Muscle of leg (tissue), 11 donors: ENCODE data around the gene DDX54. TPM values are rescaled to one million over a fixed set of nuclear protein-coding genes. Genes with fewer than 3 reads are reported as not detected.

Experiments
- DNase-seq: peaks from one replicate; pipeline ENCODE4 v3.0.0; 2013
- H3K27ac ChIP-seq: one replicate; pipeline ENCODE4 v1.5.1; 2013; ENCODE audit warnings: mild to moderate bottlenecking, low read length, control low read depth
- H3K27me3 ChIP-seq: one replicate; pipeline ENCODE4 v1.6.1; 2013; ENCODE audit warnings: low read length; ENCODE audit not compliant: control insufficient read depth, insufficient read depth
- H3K36me3 ChIP-seq: one replicate; pipeline ENCODE4 v1.6.1; 2013; ENCODE audit warnings: low read length; ENCODE audit not compliant: control insufficient read depth, insufficient read depth
- H3K4me1 ChIP-seq: one replicate; pipeline ENCODE4 v1.6.1; 2013; ENCODE audit warnings: low read length; ENCODE audit not compliant: control insufficient read depth, insufficient read depth
- H3K4me3 ChIP-seq: one replicate; pipeline ENCODE4 v1.5.1; 2013; ENCODE audit warnings: low read length, control low read depth
- H3K9me3 ChIP-seq: replicated peaks from 2 replicates; pipeline ENCODE4 v1.6.1; 2013; ENCODE audit warnings: low read depth, low read length; ENCODE audit not compliant: control insufficient read depth
- WGBS: methylation state at CpG from one replicate; pipeline ENCODE4 v1.1.5; 2013; ENCODE audit warnings: missing lambda C conversion rate; ENCODE audit not compliant: insufficient coverage; 5-methylcytosine and 5-hydroxymethylcytosine counted together
- polyA plus RNA-seq, 8 donors: library from polyadenylated mRNA; unstranded; fragments of 120-200 nt; gene quantifications; one replicate each; pipeline versions ENCODE4 v1.2.1 to v1.2.3, GENCODE V29; 2013; ENCODE audit warnings: inconsistent platforms in 1 of 8, low replicate concordance in 1 of 8; ENCODE audit not compliant: insufficient read length in 8 of 8, insufficient read depth in 1 of 8
- total RNA-seq: library from RNA; stranded (reverse); fragments of 120-200 nt; gene quantifications from one replicate; pipeline ENCODE4 v1.2.4, GENCODE V29; 2013

The DDX54 gene
- total and polyA plus RNA-seq, 9 donors = 20.7 to 80.8 (median 72.7) TPM

GRCh38 chr12:113134521-113134951 lies 50.7 kb downstream of the DDX54 start:
- H3K27ac ChIP-seq = no peak overlapping the region
- peaks cover 4% of the 10 kb centered on the region for H3K4me1 ChIP-seq
- H3K27me3 ChIP-seq = peaks cover 31% of the 10 kb centered on the region
- H3K36me3 ChIP-seq = no peaks in the 10 kb centered on the region
- 36% methylated on average over 4 of the region's 6 CpGs for WGBS
- no peak for DNase-seq
- no peaks in the 10 kb centered on the region for H3K9me3 ChIP-seq
- no peak overlapping the region for H3K4me3 ChIP-seq

GRCh38 chr12:113134071-113134470 lies 51.2 kb downstream of the DDX54 start:
- Histone ChIP-seq H3K27ac (no peak overlapping the region), H3K9me3 (no peaks in the 10 kb centered on the region), H3K4me3 (no peak overlapping the region), H3K36me3 (no peaks in the 10 kb centered on the region), H3K4me1 (peaks cover 4% of the 10 kb centered on the region), H3K27me3 (peaks cover 31% of the 10 kb centered on the region)
- 43% methylated on average over 1 of the region's 2 CpGs for whole genome bisulfite sequencing
- no peak for DNase-seq

- no peaks in the 10 kb centered on the region for H3K36me3 ChIP-seq
- H3K27me3 ChIP-seq = peaks cover 31% of the 10 kb centered on the region
- peaks cover 4% of the 10 kb centered on the region for H3K4me1 ChIP-seq
- H3K4me3 ChIP-seq = no peak overlapping the region
- DNase-seq = no peak
- no peak overlapping the region for H3K27ac ChIP-seq
- H3K9me3 ChIP-seq = no peaks in the 10 kb centered on the region
- 80% methylated on average over 1 of the region's 3 CpGs for WGBS
Observed at GRCh38 chr12:113133666-113134065, 51.6 kb downstream of the DDX54 start.

- H3K27ac ChIP-seq = no peak overlapping the region
- peaks cover 31% of the 10 kb centered on the region for H3K27me3 ChIP-seq
- DNase-seq = no peak
- peaks cover 4% of the 10 kb centered on the region for H3K4me1 ChIP-seq
- WGBS = 45% methylated on average over 5 of the region's 6 CpGs
- no peaks in the 10 kb centered on the region for H3K36me3 ChIP-seq
- H3K4me3 ChIP-seq = no peak overlapping the region
- no peaks in the 10 kb centered on the region for H3K9me3 ChIP-seq
Observed at GRCh38 chr12:113133036-113133435, 52.2 kb downstream of the DDX54 start.

- H3K4me1 ChIP-seq = peaks cover 4% of the 10 kb centered on the region
- H3K36me3 ChIP-seq = no peaks in the 10 kb centered on the region
- WGBS = no CpG with 5 or more reads among the region's 1 CpG
- H3K9me3 ChIP-seq = no peaks in the 10 kb centered on the region
- no peak overlapping the region for H3K27ac ChIP-seq
- no peak overlapping the region for H3K4me3 ChIP-seq
- peaks cover 28% of the 10 kb centered on the region for H3K27me3 ChIP-seq
- no peak for DNase-seq
Observed at GRCh38 chr12:113131556-113131955, 53.7 kb downstream of the DDX54 start.

- peaks cover 19% of the 10 kb centered on the region for H3K27me3 ChIP-seq
- no peak overlapping the region for H3K4me3 ChIP-seq
- DNase-seq = no peak
- WGBS = 55% methylated on average over 11 of the region's 18 CpGs
- H3K36me3 ChIP-seq = no peaks in the 10 kb centered on the region
- peaks cover 4% of the 10 kb centered on the region for H3K4me1 ChIP-seq
- no peak overlapping the region for H3K27ac ChIP-seq
- no peaks in the 10 kb centered on the region for H3K9me3 ChIP-seq
Observed at GRCh38 chr12:113130457-113131135, 54.7 kb downstream of the DDX54 start.

- no peaks in the 10 kb centered on the region for H3K4me1 ChIP-seq
- no peaks in the 10 kb centered on the region for H3K36me3 ChIP-seq
- no peak overlapping the region for H3K4me3 ChIP-seq
- no peak for DNase-seq
- 66% methylated on average over 17 of the region's 17 CpGs for WGBS
- H3K27ac ChIP-seq = no peak overlapping the region
- H3K27me3 ChIP-seq = peaks cover 13% of the 10 kb centered on the region
- H3K9me3 ChIP-seq = no peaks in the 10 kb centered on the region
Observed at GRCh38 chr12:113129664-113130456, 55.4 kb downstream of the DDX54 start.

- H3K4me1 ChIP-seq = no peaks in the 10 kb centered on the region
- DNase-seq = no peak
- no peaks in the 10 kb centered on the region for H3K36me3 ChIP-seq
- H3K4me3 ChIP-seq = no peak overlapping the region
- no peaks in the 10 kb centered on the region for H3K9me3 ChIP-seq
- peaks cover 7% of the 10 kb centered on the region for H3K27me3 ChIP-seq
- WGBS = 33% methylated on average over 7 of the region's 9 CpGs
- H3K27ac ChIP-seq = no peak overlapping the region
Observed at GRCh38 chr12:113128802-113129663, 56.2 kb downstream of the DDX54 start.

GRCh38 chr12:113127791-113128199 lies 57.5 kb downstream of the DDX54 start:
- no peaks in the 10 kb centered on the region for H3K4me1 ChIP-seq
- no peaks in the 10 kb centered on the region for H3K36me3 ChIP-seq
- 18% methylated on average over 4 of the region's 15 CpGs for WGBS
- H3K27me3 ChIP-seq = peaks cover 7% of the 10 kb centered on the region
- no peak overlapping the region for H3K4me3 ChIP-seq
- peaks cover 3% of the 10 kb centered on the region for H3K9me3 ChIP-seq
- no peak overlapping the region for H3K27ac ChIP-seq
- DNase-seq = no peak
